ENCODE results near the gene SLC44A4.
"Not testable (repeated sequence)": the region's sequence is repeated elsewhere in the genome, so short reads cannot be mapped to it uniquely, and the experiment has no call there.

Gene SLC44A4

GRCh38 chr6:31861919-31862343 lies 16.9 kb downstream of the SLC44A4 start:
- peak overlapping the region; percentile 77 for H3K9ac ChIP-seq (ENCODE audit: insufficient read length)
- no peak overlapping the region for H3K27ac ChIP-seq
- TF ChIP-seq POLR2AphosphoS5 (IDR thresholded peaks at IDR 0.05; ENCODE audit: borderline replicate concordance, low read depth, low read length) (no peak), EZH2 (IDR thresholded peaks at IDR 0.05) (no peak), FOXP2 (optimal IDR thresholded peaks at IDR 0.05; ENCODE audit: control extremely low read depth, extremely low read length, insufficient read depth) (no peak)
- DNase-seq (ENCODE audit: low read depth, low spot score) = no peak
- H3K36me3 ChIP-seq (ENCODE audit: insufficient read depth, low read length) = peaks cover 9% of the 10 kb centered on the region; the same call in 1 of the 2 replicates
- H3K9me3 ChIP-seq (ENCODE audit: low read depth, low read length) = no peaks in the 10 kb centered on the region
- H3K4me3 ChIP-seq = peak overlapping the region; percentile 84

GRCh38 chr6:31861150-31861549 lies 17.6 kb downstream of the SLC44A4 start:
- peaks cover 9% of the 10 kb centered on the region; the same call in 1 of the 2 replicates for H3K36me3 ChIP-seq (ENCODE audit: insufficient read depth, low read length)
- TF ChIP-seq POLR2AphosphoS5 (IDR thresholded peaks at IDR 0.05; ENCODE audit: borderline replicate concordance, low read depth, low read length) (no peak), EZH2 (IDR thresholded peaks at IDR 0.05) (no peak), FOXP2 (optimal IDR thresholded peaks at IDR 0.05; ENCODE audit: control extremely low read depth, extremely low read length, insufficient read depth) (no peak)
- no peaks in the 10 kb centered on the region for H3K9me3 ChIP-seq (ENCODE audit: low read depth, low read length)
- H3K4me3 ChIP-seq = no peak overlapping the region
- DNase-seq (ENCODE audit: low read depth, low spot score) = no peak
- H3K9ac ChIP-seq (ENCODE audit: insufficient read length) = no peak overlapping the region
- no peak overlapping the region for H3K27ac ChIP-seq

GRCh38 chr6:31860349-31860748 lies 18.4 kb downstream of the SLC44A4 start:
- Histone ChIP-seq H3K4me3 (no peak overlapping the region), H3K9ac (ENCODE audit: insufficient read length) (no peak overlapping the region), H3K9me3 (ENCODE audit: low read depth, low read length) (no peaks in the 10 kb centered on the region), H3K27ac (no peak overlapping the region), H3K36me3 (ENCODE audit: insufficient read depth, low read length) (peaks cover 9% of the 10 kb centered on the region; the same call in 1 of the 2 replicates)
- no peak for TF ChIP-seq FOXP2 (optimal IDR thresholded peaks at IDR 0.05; ENCODE audit: control extremely low read depth, extremely low read length, insufficient read depth)
- no peak for TF ChIP-seq POLR2AphosphoS5 (IDR thresholded peaks at IDR 0.05; ENCODE audit: borderline replicate concordance, low read depth, low read length)
- no peak for TF ChIP-seq EZH2 (IDR thresholded peaks at IDR 0.05)
- DNase-seq (ENCODE audit: low read depth, low spot score) = no peak

GRCh38 chr6:31859923-31860322 lies 18.9 kb downstream of the SLC44A4 start:
- Histone ChIP-seq H3K36me3 (ENCODE audit: insufficient read depth, low read length) (peaks cover 9% of the 10 kb centered on the region; the same call in 1 of the 2 replicates), H3K27ac (no peak overlapping the region), H3K4me3 (no peak overlapping the region), H3K9me3 (ENCODE audit: low read depth, low read length) (no peaks in the 10 kb centered on the region), H3K9ac (ENCODE audit: insufficient read length) (no peak overlapping the region)
- no peak for TF ChIP-seq FOXP2 (optimal IDR thresholded peaks at IDR 0.05; ENCODE audit: control extremely low read depth, extremely low read length, insufficient read depth)
- no peak for TF ChIP-seq EZH2 (IDR thresholded peaks at IDR 0.05)
- no peak for TF ChIP-seq POLR2AphosphoS5 (IDR thresholded peaks at IDR 0.05; ENCODE audit: borderline replicate concordance, low read depth, low read length)
- no peak for DNase-seq (ENCODE audit: low read depth, low spot score)

GRCh38 chr6:31858707-31859106 lies 20.1 kb downstream of the SLC44A4 start:
- no peaks in the 10 kb centered on the region for H3K9me3 ChIP-seq (ENCODE audit: low read depth, low read length)
- TF ChIP-seq FOXP2 (optimal IDR thresholded peaks at IDR 0.05; ENCODE audit: control extremely low read depth, extremely low read length, insufficient read depth) (no peak), POLR2AphosphoS5 (IDR thresholded peaks at IDR 0.05; ENCODE audit: borderline replicate concordance, low read depth, low read length) (no peak), EZH2 (IDR thresholded peaks at IDR 0.05) (no peak)
- no peak overlapping the region for H3K27ac ChIP-seq
- H3K36me3 ChIP-seq (ENCODE audit: insufficient read depth, low read length) = peaks cover 9% of the 10 kb centered on the region; the same call in 1 of the 2 replicates
- H3K9ac ChIP-seq (ENCODE audit: insufficient read length) = no peak overlapping the region
- no peak overlapping the region for H3K4me3 ChIP-seq
- DNase-seq (ENCODE audit: low read depth, low spot score) = no peak

- not testable (repeated sequence) for DNase-seq (ENCODE audit: low read depth, low spot score); H3K9me3 ChIP-seq (ENCODE audit: low read depth, low read length); H3K9ac ChIP-seq (ENCODE audit: insufficient read length); H3K4me3 ChIP-seq; H3K27ac ChIP-seq; H3K36me3 ChIP-seq (ENCODE audit: insufficient read depth, low read length)
These were observed 21.0 kb downstream of the SLC44A4 start for GRCh38 chr6:31857774-31858173.

GRCh38 chr6:31851980-31852718 lies 26.6 kb downstream of the SLC44A4 start:
- H3K9ac ChIP-seq (ENCODE audit: insufficient read length); H3K4me3 ChIP-seq; H3K9me3 ChIP-seq (ENCODE audit: low read depth, low read length); H3K36me3 ChIP-seq (ENCODE audit: insufficient read depth, low read length); DNase-seq (ENCODE audit: low read depth, low spot score); H3K27ac ChIP-seq: not testable (repeated sequence)

- Histone ChIP-seq H3K9ac (ENCODE audit: insufficient read length) (no peak overlapping the region), H3K4me3 (no peak overlapping the region), H3K27ac (no peak overlapping the region), H3K9me3 (ENCODE audit: low read depth, low read length) (no peaks in the 10 kb centered on the region), H3K36me3 (ENCODE audit: insufficient read depth, low read length) (no peaks in the 10 kb centered on the region)
- no peak for TF ChIP-seq POLR2AphosphoS5 (IDR thresholded peaks at IDR 0.05; ENCODE audit: borderline replicate concordance, low read depth, low read length)
- TF ChIP-seq EZH2 (IDR thresholded peaks at IDR 0.05) = no peak
- no peak for TF ChIP-seq FOXP2 (optimal IDR thresholded peaks at IDR 0.05; ENCODE audit: control extremely low read depth, extremely low read length, insufficient read depth)
- DNase-seq (ENCODE audit: low read depth, low spot score) = no peak
These were observed 27.3 kb downstream of the SLC44A4 start for GRCh38 chr6:31851485-31851832.
